Stimulated activated CD8-positive, alpha-beta memory T cell treated with anti-CD3 and anti-CD28 coated beads, Interleukin-4, amount 100 ng/mL, for 1 hour (primary cell): ENCODE results near the gene SSH3.

Experiments
- DNase-seq, 2 donors: peaks; one replicate each; pipeline ENCODE4 v3.0.0-alpha.2; 2020; ENCODE audit warnings: low read depth in 2 of 2, low spot score in 1 of 2

The SSH3 gene

GRCh38 chr11:67344264-67344663 lies 40.9 kb downstream of the SSH3 start:
- DNase-seq = no peak

DNA sequence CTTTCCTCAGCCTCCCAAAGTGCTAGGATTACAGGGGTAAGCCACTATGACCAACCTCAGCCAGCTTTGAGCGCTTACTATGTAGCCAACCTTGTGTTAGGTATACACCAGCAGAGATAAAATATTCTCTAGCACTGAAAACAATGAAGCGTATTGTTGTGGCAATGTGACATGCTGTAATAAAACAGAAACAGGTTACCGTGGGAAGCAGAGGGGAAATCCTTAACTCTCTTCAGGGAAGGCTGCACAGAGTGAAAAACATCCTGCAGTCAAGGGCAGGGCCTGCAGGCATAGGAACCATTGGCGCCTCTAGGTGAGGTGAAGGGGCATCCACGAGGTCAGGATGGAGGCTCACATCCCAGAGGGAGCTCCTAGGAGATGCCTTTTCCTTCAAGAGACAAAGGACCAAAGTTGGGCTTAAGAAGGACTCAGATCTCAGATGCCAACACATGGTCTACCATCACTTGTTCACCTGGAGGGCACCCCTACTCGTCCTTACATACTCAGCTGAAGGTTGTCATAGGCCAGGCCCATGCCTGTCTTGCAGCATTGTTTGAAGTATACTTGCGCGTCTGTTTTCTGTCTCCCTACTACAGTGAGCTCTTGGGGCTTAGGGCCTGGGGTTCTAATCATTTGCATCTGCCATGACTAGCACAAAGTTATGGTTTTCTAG lies 42.1 kb downstream of the SSH3 start:
- no peak for DNase-seq

DNA sequence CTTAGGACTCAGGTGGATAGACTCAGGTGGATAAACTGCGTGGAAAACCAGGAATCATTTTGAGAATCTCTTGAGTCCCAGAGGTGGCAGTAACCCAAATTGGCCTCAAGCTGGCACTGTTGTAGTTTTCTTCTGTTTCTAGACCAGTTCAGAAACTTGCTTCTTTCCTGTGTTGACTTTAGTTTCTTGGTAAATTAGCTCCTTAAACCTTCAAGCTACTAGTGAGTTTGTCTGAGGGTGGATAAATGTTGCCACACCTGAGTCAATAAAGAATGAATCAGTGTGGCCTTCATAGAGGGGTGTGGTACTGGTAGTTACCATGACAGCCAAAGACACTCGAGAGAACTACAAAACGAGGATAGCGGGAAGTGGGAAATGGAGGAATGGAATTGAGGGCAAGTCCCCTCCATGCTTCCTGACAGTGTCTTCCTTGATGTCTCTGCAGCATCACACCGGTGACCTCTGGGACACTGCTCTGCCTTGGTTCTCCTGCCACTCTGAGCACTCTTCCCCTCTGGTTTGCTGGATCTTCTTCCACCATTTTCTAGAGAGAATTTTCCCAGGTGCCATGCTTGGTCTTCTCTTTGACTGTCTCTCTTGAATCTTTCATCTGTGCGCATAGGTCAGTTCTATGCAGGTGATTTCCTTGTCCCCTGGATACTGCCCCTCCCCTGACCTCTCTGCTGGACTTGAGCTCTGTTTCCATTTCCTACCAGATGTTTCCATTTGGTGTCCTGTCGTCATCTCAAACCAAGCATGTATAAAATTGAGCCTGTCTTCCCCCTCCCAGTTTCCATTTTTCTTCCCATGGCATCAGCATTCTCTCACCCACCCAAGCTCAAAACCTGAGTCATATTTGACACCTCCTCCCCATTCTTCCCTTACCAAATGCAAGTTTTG lies 42.8 kb downstream of the SSH3 start:
- no peak for DNase-seq

DNA sequence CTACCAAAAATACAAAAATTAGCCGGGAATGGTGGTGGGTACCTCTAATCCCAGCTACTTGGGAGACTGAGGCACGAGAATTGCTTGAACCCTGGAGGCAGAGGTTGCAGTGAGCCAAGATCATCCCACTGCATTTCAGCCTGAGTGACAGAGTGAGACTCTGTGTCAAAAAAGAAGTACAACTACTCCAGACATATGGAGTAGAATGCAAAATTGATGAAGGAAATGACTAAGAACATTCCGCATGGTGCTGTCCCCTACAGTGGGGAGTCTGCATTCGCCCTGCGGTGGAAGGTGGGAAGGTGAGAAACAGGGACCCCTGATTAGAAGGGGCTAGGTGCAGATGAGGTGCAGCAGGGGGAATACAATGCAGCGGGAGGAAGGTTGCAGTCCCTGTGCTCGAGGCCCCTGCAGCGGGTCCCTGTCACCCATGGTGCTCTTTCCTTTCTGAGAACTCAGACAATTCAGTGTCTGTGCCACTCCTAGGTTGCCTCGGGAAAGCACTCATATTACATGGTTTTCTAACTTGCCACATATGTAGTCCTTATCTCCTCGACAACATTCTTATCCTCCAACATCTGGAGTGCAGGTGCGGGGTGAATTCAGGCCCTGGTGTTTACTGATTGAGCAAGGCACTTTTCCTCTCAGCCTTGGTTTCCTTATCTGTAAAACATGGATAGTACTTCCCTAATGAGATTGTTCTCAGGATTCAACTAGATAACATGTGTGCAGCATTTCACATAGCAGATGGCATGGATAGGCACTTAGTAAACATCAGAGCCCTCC lies 44.8 kb downstream of the SSH3 start:
- DNase-seq = no peak

DNA sequence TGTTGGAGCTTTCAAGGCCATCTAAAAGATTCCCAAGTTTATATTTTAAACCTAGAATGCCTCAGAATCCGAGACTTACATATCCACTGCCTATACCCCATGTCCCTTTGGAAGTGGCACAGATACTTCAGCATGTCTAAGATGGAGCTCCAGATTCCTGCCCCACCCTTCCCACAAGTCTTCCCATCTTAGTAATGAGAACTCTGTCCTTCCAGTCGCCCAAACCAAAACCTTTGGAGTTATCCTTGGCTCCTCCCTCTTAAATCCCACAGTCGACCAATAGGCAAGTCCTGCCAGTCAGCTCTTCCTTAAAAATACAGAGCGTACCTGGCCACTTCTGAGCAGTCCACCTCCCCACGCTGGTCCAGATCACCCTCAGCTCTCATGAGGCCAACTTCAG lies 45.7 kb downstream of the SSH3 start:
- no peak for DNase-seq

DNA sequence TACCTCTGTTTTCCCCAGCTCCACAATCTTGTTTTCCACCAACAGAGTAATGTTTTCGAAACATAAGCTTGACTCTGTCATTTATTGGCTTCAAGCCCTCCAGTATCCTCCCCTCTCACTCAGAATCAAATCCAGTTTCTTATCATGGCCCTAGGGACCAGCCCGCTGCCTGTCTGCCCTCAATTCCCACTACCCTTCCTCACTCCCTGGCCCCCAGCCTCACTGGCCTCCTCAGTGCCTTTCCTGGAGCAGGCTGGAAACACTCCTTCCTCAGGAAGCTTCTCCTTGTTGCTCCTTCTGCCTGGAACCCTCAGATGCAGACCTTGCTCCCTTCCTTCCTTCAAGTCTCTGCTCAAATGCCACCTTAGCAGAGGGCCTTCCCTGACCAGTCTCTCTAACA lies 46.1 kb downstream of the SSH3 start:
- DNase-seq = no peak

GRCh38 chr11:67349928-67350465 lies 46.7 kb downstream of the SSH3 start:
- DNase-seq = no peak

GRCh38 chr11:67351275-67352005 lies 48.1 kb downstream of the SSH3 start:
- no peak for DNase-seq

- peak in 1 of 2 donors; percentile 27 for DNase-seq
These were observed 49.4 kb downstream of the SSH3 start for GRCh38 chr11:67352546-67353316.

GRCh38 chr11:67353317-67354074 lies 50.2 kb downstream of the SSH3 start, which contains the start of gene POLD4:
Gene POLD4, minus strand, starts transcription at chr11:67353546. Its CDS starts 147 bp downstream, at chr11:67353399.
- DNase-seq = peak; percentile 93

GRCh38 chr11:67354075-67355022 lies 51.0 kb downstream of the SSH3 start:
- DNase-seq = no peak

DNA sequence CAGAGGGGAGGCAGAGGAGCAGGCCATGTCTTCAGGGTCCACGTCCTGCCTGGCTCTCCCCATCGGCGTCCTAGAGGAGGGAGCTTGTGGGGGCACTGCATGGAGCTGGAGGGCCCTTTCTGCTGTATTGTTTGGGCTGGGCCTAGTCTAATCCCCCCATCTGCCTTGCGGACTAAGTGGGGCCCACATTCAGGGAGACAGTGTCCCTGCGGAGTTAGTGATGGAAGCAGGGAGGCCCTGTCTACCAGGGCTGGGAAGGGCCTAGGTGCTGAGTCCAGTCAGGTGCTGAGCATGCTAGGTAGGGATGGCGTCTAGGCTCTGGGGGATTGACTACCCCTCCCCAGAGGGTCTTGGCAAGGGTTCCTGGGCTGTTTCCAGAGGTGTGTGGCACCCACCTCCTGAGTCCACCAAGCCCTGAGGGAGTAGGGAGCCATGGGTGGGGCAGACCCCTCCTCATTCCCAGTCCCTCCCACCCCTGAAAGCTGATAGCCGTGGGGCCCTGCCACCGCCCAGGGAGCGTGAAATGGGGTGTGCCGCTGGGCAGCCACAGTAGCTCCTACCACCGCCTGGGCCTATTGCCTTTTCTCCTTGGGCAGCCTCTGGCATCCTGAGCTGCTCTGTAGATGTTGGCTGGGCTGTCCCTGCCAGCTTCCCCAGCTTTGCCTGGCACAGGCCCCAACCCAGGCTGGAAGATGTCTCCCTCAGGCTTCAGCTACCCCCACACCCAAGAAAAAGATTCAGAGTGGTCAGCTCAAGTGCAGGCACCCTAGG lies 51.9 kb downstream of the SSH3 start:
- DNase-seq = no peak

- DNase-seq = no peak
These were observed 52.6 kb downstream of the SSH3 start for GRCh38 chr11:67355794-67356386.

GRCh38 chr11:67356387-67356863 lies 53.1 kb downstream of the SSH3 start:
- DNase-seq = no peak

GRCh38 chr11:67356864-67357561 lies 53.7 kb downstream of the SSH3 start:
- peak in 1 of 2 donors; percentile 51 for DNase-seq
